Measurements from ENCODE around the gene ISG20. TPM values are rescaled to one million over a fixed set of nuclear protein-coding genes. Genes with fewer than 3 reads are reported as not detected.

Gene ISG20
- polyA plus RNA-seq, 1 donor (not counting 4 experiments of a cell fraction or from before 2014, with no cell fraction given): 8.9 TPM

DNA sequence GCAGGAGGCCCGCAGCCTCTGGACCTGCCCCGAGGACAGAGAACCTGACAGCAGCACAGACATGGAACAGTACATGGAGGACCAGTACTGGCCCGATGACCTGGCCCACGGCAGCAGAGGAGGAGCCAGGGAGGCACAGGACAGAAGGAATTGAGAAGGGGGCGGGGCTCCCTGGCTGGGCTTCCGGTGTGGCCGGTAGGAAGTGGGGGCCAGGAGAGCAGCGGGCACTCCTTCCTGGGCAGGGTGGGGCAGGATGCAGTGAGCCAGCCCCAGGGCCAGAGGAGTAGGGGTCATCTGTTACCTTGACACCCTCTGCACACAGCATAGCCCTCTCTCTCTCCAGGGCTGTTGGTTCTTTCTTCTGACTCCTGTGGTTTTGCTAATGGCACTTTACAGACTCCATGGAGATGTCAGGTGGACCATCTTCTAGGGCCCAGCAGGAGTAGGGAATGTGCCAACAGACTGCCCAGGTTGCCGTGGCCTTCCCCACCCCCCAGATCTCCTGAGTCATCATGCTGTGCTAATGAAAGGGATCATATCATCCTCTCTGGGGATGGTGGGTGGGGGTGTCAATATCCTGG lies 8.6 kb upstream of the ISG20 start:
- H4K20me1 ChIP-seq (ENCODE audit: control insufficient read depth, extremely low read depth, insufficient read depth, low read length): peaks cover 34% of the 10 kb centered on the region

GRCh38 chr15:88630798-88631463 lies 7.9 kb upstream of the ISG20 start:
- Histone ChIP-seq H3K9ac (ENCODE audit: control insufficient read depth, extremely low read depth, insufficient read depth, low read length) (no peak overlapping the region), H3K27me3 (ENCODE audit: control insufficient read depth, extremely low read depth, insufficient read depth, low read length) (no peaks in the 10 kb centered on the region), H2AFZ (ENCODE audit: control insufficient read depth, low read length) (no peak overlapping the region), H3K4me1 (ENCODE audit: control insufficient read depth, extremely low read depth, insufficient read depth, low read length) (peaks cover 30% of the 10 kb centered on the region), H3K9me3 (ENCODE audit: control insufficient read depth, low read depth, low read length) (no peaks in the 10 kb centered on the region), H3K9me1 (ENCODE audit: control insufficient read depth, extremely low read depth, insufficient read depth, low read length) (peaks cover 12% of the 10 kb centered on the region), H3K4me2 (ENCODE audit: control insufficient read depth, extremely low read depth, insufficient read depth, low read depth, low read length) (no peak overlapping the region), H3K4me3 (ENCODE audit: control insufficient read depth in 2 of 3, extremely low read depth in 1 of 3, insufficient read depth in 2 of 3, low read depth in 1 of 3, low read length in 3 of 3) (no peak overlapping the region), H3K36me3 (ENCODE audit: control insufficient read depth in 2 of 2, extremely low read depth in 1 of 2, insufficient read depth in 2 of 2, low read length in 2 of 2) (peaks cover 50 to 70% of the 10 kb centered on the region in 2 experiments), H3K27ac (ENCODE audit: control insufficient read depth, insufficient read depth, low read length) (peak overlapping the region; percentile 20), H3K79me2 (ENCODE audit: control insufficient read depth, insufficient read depth, low read length) (peaks cover 59% of the 10 kb centered on the region), H4K20me1 (ENCODE audit: control insufficient read depth, extremely low read depth, insufficient read depth, low read length) (peaks cover 34% of the 10 kb centered on the region)
- no peak for DNase-seq (ENCODE audit: low read depth, low spot score)
- TF ChIP-seq CTCF (optimal IDR thresholded peaks at IDR 0.05 in 1 of 3, IDR thresholded peaks at IDR 0.05 in 1 of 3, conservative IDR thresholded peaks at IDR 0.05 in 1 of 3; ENCODE audit: extremely low read depth in 1 of 3, insufficient read depth in 2 of 3, low read length in 3 of 3) (no peak), EZH2 (IDR thresholded peaks at IDR 0.05; ENCODE audit: low read length) (no peak)
- FAIRE-seq: no peak
- dilution Hi-C loops (cut with MboI; ENCODE audit: extremely low pct_ligation_motif_present, low sequenced_read_pairs): no loop called here

More for the DNA sequence above, 8.6 kb upstream of the ISG20 start:
- no peak overlapping the region for H3K4me3 ChIP-seq (ENCODE audit: control insufficient read depth in 2 of 3, extremely low read depth in 1 of 3, insufficient read depth in 2 of 3, low read depth in 1 of 3, low read length in 3 of 3)
- no peak overlapping the region for H3K4me2 ChIP-seq (ENCODE audit: control insufficient read depth, extremely low read depth, insufficient read depth, low read depth, low read length)
- H3K9me1 ChIP-seq (ENCODE audit: control insufficient read depth, extremely low read depth, insufficient read depth, low read length): peaks cover 11% of the 10 kb centered on the region
- peaks cover 66% of the 10 kb centered on the region for H3K79me2 ChIP-seq (ENCODE audit: control insufficient read depth, insufficient read depth, low read length)
- no peak overlapping the region for H2AFZ ChIP-seq (ENCODE audit: control insufficient read depth, low read length)
- no peak overlapping the region for H3K9ac ChIP-seq (ENCODE audit: control insufficient read depth, extremely low read depth, insufficient read depth, low read length)
- FAIRE-seq (no peak), DNase-seq (ENCODE audit: low read depth, low spot score) (no peak)
- H3K9me3 ChIP-seq (ENCODE audit: control insufficient read depth, low read depth, low read length): no peaks in the 10 kb centered on the region
- H3K36me3 ChIP-seq (ENCODE audit: control insufficient read depth in 2 of 2, extremely low read depth in 1 of 2, insufficient read depth in 2 of 2, low read length in 2 of 2): peaks cover 50 to 66% of the 10 kb centered on the region in 2 experiments
- dilution Hi-C loops (cut with MboI; ENCODE audit: extremely low pct_ligation_motif_present, low sequenced_read_pairs): no loop called here
- TF ChIP-seq CTCF (optimal IDR thresholded peaks at IDR 0.05 in 1 of 3, IDR thresholded peaks at IDR 0.05 in 1 of 3, conservative IDR thresholded peaks at IDR 0.05 in 1 of 3; ENCODE audit: extremely low read depth in 1 of 3, insufficient read depth in 2 of 3, low read length in 3 of 3) (no peak), EZH2 (IDR thresholded peaks at IDR 0.05; ENCODE audit: low read length) (no peak)
- peaks cover 24% of the 10 kb centered on the region for H3K4me1 ChIP-seq (ENCODE audit: control insufficient read depth, extremely low read depth, insufficient read depth, low read length)
- peak overlapping the region; percentile 20 for H3K27ac ChIP-seq (ENCODE audit: control insufficient read depth, insufficient read depth, low read length)
- no peaks in the 10 kb centered on the region for H3K27me3 ChIP-seq (ENCODE audit: control insufficient read depth, extremely low read depth, insufficient read depth, low read length)

Data from keratinocyte (primary cell).